ENCODE results near the gene ZBTB40.

ZBTB40 gene

DNA sequence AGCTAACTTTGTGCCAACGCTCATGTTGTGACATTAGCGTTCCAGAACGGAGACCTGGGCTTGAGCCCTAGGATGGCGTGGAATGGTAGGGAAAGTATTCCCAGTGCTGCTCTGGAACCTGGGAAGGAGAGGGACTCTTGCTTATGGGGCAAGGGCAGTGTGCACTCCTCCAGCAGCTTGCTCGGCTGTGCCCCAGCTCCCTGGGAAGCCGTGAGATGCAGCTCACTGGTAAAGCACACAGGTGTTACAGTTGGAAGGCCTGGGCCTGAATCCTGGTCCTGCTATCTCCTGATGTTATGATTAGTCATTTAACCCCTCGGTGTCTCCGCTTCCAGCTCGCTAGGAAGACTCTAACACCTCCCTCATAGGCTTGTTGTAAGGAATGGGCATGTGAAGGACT, 69.2 kb downstream of the ZBTB40 start:
- peaks cover 31% of the 10 kb centered on the region for H3K36me3 ChIP-seq (ENCODE audit: control insufficient read depth, insufficient read depth, low read length)

DNA sequence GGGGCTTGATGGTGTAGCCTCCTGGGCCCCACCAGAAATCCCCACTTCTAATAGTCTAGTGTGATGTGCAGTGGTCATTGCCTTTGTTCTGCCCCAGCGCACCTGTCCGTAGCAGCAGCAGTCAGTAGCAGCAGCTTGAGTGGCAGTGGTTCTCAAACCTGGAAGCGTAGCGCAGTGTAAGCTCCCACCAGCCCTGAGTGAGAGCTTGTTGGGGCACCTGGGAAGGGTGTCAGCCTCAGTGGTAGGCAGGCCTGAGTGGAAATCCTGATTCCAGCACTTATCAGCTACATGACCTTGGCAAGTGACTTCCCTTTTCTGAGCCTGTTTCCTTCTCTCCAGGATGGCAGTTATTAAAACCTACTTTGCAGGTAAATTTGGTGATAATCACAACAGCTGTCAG, 70.0 kb downstream of the ZBTB40 start:
- Histone ChIP-seq H3K36me3 (ENCODE audit: control insufficient read depth, insufficient read depth, low read length) (peaks cover 35% of the 10 kb centered on the region), H3K4me3 (replicated peaks; ENCODE audit: low read depth, low read length) (no peak overlapping the region), H3K27me3 (replicated peaks; ENCODE audit: control insufficient read depth, insufficient read depth, low read length) (no peaks in the 10 kb centered on the region)
- no peak for DNase-seq (ENCODE audit: extremely low read depth, insufficient read length)
- TF ChIP-seq, protein P1, sequence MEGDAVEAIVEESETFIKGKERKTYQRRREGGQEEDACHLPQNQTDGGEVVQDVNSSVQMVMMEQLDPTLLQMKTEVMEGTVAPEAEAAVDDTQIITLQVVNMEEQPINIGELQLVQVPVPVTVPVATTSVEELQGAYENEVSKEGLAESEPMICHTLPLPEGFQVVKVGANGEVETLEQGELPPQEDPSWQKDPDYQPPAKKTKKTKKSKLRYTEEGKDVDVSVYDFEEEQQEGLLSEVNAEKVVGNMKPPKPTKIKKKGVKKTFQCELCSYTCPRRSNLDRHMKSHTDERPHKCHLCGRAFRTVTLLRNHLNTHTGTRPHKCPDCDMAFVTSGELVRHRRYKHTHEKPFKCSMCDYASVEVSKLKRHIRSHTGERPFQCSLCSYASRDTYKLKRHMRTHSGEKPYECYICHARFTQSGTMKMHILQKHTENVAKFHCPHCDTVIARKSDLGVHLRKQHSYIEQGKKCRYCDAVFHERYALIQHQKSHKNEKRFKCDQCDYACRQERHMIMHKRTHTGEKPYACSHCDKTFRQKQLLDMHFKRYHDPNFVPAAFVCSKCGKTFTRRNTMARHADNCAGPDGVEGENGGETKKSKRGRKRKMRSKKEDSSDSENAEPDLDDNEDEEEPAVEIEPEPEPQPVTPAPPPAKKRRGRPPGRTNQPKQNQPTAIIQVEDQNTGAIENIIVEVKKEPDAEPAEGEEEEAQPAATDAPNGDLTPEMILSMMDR (IDR thresholded peaks at IDR 0.05; ENCODE audit: insufficient read depth, low read length, poor library complexity, severe bottlenecking), result no peak

More for the DNA sequence above, 69.2 kb downstream of the ZBTB40 start:
- TF ChIP-seq, protein P1 (IDR thresholded peaks at IDR 0.05; ENCODE audit: insufficient read depth, low read length, poor library complexity, severe bottlenecking), result no peak
- no peak for DNase-seq (ENCODE audit: extremely low read depth, insufficient read length)
- H3K4me3 ChIP-seq (replicated peaks; ENCODE audit: low read depth, low read length), result no peak overlapping the region
- H3K27me3 ChIP-seq (replicated peaks; ENCODE audit: control insufficient read depth, insufficient read depth, low read length), result no peaks in the 10 kb centered on the region

DNA sequence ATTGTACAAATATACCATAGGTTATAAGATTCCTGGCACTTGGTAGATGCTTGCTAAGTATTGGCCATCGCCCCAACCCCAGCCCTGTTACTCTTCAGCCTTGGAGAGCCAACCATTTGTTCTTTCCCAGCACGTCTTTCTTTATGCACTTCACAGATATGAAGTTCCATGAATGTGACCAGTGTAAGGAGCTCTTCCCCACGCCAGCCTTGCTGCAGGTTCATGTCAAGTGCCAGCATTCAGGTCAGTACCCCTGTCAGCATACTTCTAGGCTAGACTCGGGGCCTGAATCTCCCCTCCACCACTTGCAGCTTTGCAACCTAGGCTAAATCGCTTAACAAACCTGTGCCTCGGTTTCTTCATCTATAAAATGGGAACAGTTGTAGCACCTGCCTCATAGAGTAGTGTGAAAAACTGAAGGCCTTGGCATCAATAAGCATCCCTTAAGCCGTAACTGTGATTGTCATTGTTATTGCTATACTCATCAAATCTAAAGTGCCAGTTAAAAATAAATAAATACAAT, 70.6 kb downstream of the ZBTB40 start:
- peaks cover 34% of the 10 kb centered on the region for H3K36me3 ChIP-seq (ENCODE audit: control insufficient read depth, insufficient read depth, low read length)
- TF ChIP-seq, protein P1 (IDR thresholded peaks at IDR 0.05; ENCODE audit: insufficient read depth, low read length, poor library complexity, severe bottlenecking), result no peak
- H3K27me3 ChIP-seq (replicated peaks; ENCODE audit: control insufficient read depth, insufficient read depth, low read length), result no peaks in the 10 kb centered on the region
- H3K4me3 ChIP-seq (replicated peaks; ENCODE audit: low read depth, low read length), result no peak overlapping the region
- DNase-seq (ENCODE audit: extremely low read depth, insufficient read length), result no peak

DNA sequence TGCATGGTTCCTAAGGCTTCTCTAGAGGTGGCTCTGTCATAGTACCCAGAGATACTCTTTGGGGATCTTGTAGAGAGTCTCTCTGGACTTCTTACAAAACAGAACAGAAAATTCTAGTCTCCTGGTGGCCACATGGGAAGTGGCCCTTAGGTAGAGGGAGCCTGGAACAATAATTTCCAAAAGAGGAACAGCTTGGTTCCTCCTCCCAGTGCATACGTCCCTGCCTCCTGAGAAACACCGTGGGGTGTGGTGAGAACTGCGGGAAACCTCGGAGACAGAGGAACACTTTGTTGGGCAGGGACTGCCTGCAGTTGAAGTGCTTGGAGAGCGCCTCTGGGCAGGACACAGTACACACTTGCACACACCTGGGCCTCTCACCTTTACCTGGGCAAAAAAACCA, 72.8 kb downstream of the ZBTB40 start:
- Histone ChIP-seq H3K4me3 (replicated peaks; ENCODE audit: low read depth, low read length) (no peak overlapping the region), H3K36me3 (ENCODE audit: control insufficient read depth, insufficient read depth, low read length) (peaks cover 25% of the 10 kb centered on the region), H3K27me3 (replicated peaks; ENCODE audit: control insufficient read depth, insufficient read depth, low read length) (no peaks in the 10 kb centered on the region)
- no peak for DNase-seq (ENCODE audit: extremely low read depth, insufficient read length)
- TF ChIP-seq, protein P1 (IDR thresholded peaks at IDR 0.05; ENCODE audit: insufficient read depth, low read length, poor library complexity, severe bottlenecking), result no peak

DNA sequence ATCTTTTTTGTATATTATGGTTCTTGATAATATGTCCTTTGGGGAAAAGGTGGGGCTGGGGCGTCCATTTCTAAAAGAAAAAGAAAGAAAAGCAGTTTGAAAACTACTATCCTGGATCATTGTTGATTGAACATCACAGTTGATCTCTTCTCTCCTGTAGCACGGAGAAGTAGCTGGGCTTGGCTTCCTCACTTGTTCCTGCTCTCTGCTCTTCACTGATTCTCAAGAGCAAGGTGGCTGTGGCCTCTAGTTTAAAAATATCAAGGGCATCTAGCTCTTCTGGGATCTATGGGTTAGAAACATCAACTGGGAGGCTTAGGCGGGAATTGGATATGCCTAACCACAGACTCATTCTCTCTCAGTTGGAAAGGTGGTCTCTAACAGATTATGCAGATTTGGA, 73.6 kb downstream of the ZBTB40 start:
- Histone ChIP-seq H3K27me3 (replicated peaks; ENCODE audit: control insufficient read depth, insufficient read depth, low read length) (no peaks in the 10 kb centered on the region), H3K4me3 (replicated peaks; ENCODE audit: low read depth, low read length) (no peak overlapping the region), H3K36me3 (ENCODE audit: control insufficient read depth, insufficient read depth, low read length) (peaks cover 21% of the 10 kb centered on the region)
- TF ChIP-seq, protein P1 (IDR thresholded peaks at IDR 0.05; ENCODE audit: insufficient read depth, low read length, poor library complexity, severe bottlenecking), result no peak
- DNase-seq (ENCODE audit: extremely low read depth, insufficient read length), result no peak

DNA sequence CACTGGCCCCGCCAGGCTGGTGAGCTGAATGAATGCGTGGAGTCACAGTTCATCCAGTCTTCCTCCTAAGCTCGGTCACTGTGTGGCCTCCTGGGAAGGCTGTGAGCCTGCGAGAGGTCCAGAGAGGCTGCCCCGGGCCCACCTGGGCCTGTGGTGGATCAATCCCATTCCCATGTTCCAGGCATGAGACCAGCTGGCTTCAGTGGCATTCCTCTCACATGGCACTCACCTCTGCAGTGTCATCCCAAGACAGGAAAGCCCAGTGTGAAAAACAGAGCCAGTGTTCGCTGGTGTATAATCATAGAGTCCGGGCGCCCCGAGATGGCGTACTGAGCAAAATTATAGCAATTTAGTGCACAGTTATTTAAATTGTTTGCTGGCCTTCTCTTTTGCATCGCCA, 74.0 kb downstream of the ZBTB40 start:
- no peak for DNase-seq (ENCODE audit: extremely low read depth, insufficient read length)
- Histone ChIP-seq H3K4me3 (replicated peaks; ENCODE audit: low read depth, low read length) (no peak overlapping the region), H3K36me3 (ENCODE audit: control insufficient read depth, insufficient read depth, low read length) (peaks cover 21% of the 10 kb centered on the region), H3K27me3 (replicated peaks; ENCODE audit: control insufficient read depth, insufficient read depth, low read length) (no peaks in the 10 kb centered on the region)
- TF ChIP-seq, protein P1 (IDR thresholded peaks at IDR 0.05; ENCODE audit: insufficient read depth, low read length, poor library complexity, severe bottlenecking), result no peak

All from GM06990 (cell line).